GM12878 (cell line): ENCODE results near the gene EIF2B1. TPM values are rescaled to one million over a fixed set of nuclear protein-coding genes. Genes with fewer than 3 reads are reported as not detected.

ENCODE experiments used
- ATAC-seq: fragments of 200-7000 bp; cut with Tn5 transposase; 3 replicates; pipeline ENCODE4 v1.9.1; 2020; ENCODE audit warnings: mild to moderate bottlenecking, moderate library complexity
- BruUV-seq: library from RNA; stranded (reverse); fragments of 400-500 nt; replicated peaks from 2 replicates; lab custom pipeline; 2021; lab: Mats Ljungman, UMichigan
- CTCF ChIA-PET: fragments of 300-600 bp; sonication (Branson Sonifier 250); formaldehyde crosslinking; extraction: SDS; loops from one replicate; lab custom pipeline; 2021; ENCODE audit warnings: inconsistent platforms; lab: Yijun Ruan, JAX
- POLR2A ChIA-PET: fragments of 350-600 bp; formaldehyde crosslinking; extraction: SDS; loops from one replicate; lab custom pipeline; 2021; ENCODE audit warnings: inconsistent platforms; lab: Charles Lee
- RAD21 ChIA-PET: fragments of 300-600 bp; sonication (Branson Sonifier 250); formaldehyde crosslinking; loops from one replicate; lab custom pipeline; 2023; ENCODE audit warnings: antibody characterized with exemption; ENCODE audit not compliant: unreplicated experiment; lab: Charles Lee
- SMC1A ChIA-PET: fragments of 300-600 bp; sonication (Branson Sonifier 250); formaldehyde crosslinking; loops from one replicate; lab custom pipeline; 2023; ENCODE audit not compliant: unreplicated experiment, uncharacterized antibody; lab: Charles Lee
- DNase-seq: peaks from one replicate; pipeline ENCODE4 v3.0.0-alpha.2; 2011; ENCODE audit warnings: low read depth, low spot score
- FAIRE-seq: peaks from 3 replicates; lab custom pipeline; 2011; peaks lifted over from hg19 to GRCh38; lab: Jason Lieb, UNC
- H2AFZ ChIP-seq: 2 replicates; pipeline ENCODE4 v1.6.0; 2011; ENCODE audit warnings: low read depth, low read length, control low read depth; ENCODE audit not compliant: control insufficient read depth
- H3K27ac ChIP-seq: 2 replicates; pipeline ENCODE4 v1.5.1; 2011; ENCODE audit warnings: control low read depth; ENCODE audit not compliant: control insufficient read depth, insufficient read depth
- H3K27me3 ChIP-seq, 2 experiments: replicated peaks in 1 of 2; 2 replicates each; pipeline versions ENCODE4 v1.6.0 to v1.6.1; 2011; ENCODE audit warnings: low read length in 1 of 2; ENCODE audit not compliant: control insufficient read depth in 2 of 2, insufficient read depth in 2 of 2
- H3K36me3 ChIP-seq, 2 experiments: 2 replicates each; pipeline ENCODE4 v1.5.1; 2011; ENCODE audit warnings: low read length in 1 of 2; ENCODE audit not compliant: control insufficient read depth in 2 of 2, insufficient read depth in 2 of 2
- H3K4me1 ChIP-seq: 2 replicates; pipeline ENCODE4 v1.6.1; 2011; ENCODE audit warnings: mild to moderate bottlenecking, low read length, moderate library complexity, mixed read lengths; ENCODE audit not compliant: control insufficient read depth, insufficient read depth
- H3K4me2 ChIP-seq: 2 replicates; pipeline ENCODE4 v1.6.0; 2011; ENCODE audit warnings: control low read depth; ENCODE audit not compliant: control insufficient read depth, insufficient read depth
- H3K4me3 ChIP-seq: fragments of 200-600 bp; sonication (generic); 2 replicates; pipeline ENCODE4 v1.5.1; 2016
- H3K79me2 ChIP-seq: 2 replicates; pipeline ENCODE4 v1.6.0; 2011; ENCODE audit warnings: low read length; ENCODE audit not compliant: control insufficient read depth, insufficient read depth
- H3K9ac ChIP-seq: 2 replicates; pipeline ENCODE4 v1.8.0; 2011; ENCODE audit warnings: low read length, control low read depth, mixed read lengths; ENCODE audit not compliant: control insufficient read depth, insufficient read depth
- H3K9me3 ChIP-seq: replicated peaks from 3 replicates; pipeline ENCODE4 v1.5.1; 2011; ENCODE audit warnings: mild to moderate bottlenecking, low read length; ENCODE audit not compliant: control insufficient read depth, insufficient read depth
- H4K20me1 ChIP-seq: 2 replicates; pipeline ENCODE4 v1.6.0; 2011; ENCODE audit not compliant: control insufficient read depth, insufficient read depth
- POLR2A ChIP-seq: IDR thresholded peaks from 2 replicates; pipeline ENCODE4 v1.6.1; 2011; ENCODE audit warnings: low read depth, mild to moderate bottlenecking, low read length
- POLR2AphosphoS5 ChIP-seq: IDR thresholded peaks from 2 replicates; pipeline ENCODE4 v1.6.1; 2011; ENCODE audit warnings: mild to moderate bottlenecking, low read length, inconsistent platforms
- SP1 ChIP-seq: IDR thresholded peaks from one replicate; pipeline ENCODE4 v1.6.1; 2011; ENCODE audit warnings: low read depth, low read length
- WGBS: methylation state at CpG from one replicate; pipeline ENCODE4 v1.1.6; 2016; ENCODE audit warnings: low lambda C conversion rate; ENCODE audit not compliant: insufficient replicate concordance, insufficient coverage; ENCODE audit errors: missing lambda C conversion rate; 5-methylcytosine and 5-hydroxymethylcytosine counted together
- in situ Hi-C: fragments of 300-500 bp; cut with MboI; formaldehyde crosslinking; loops from 9 replicates; pipeline ENCODE4 v1.14.3; 2018; ENCODE audit warnings: mixed read lengths
- intact Hi-C: fragments of 100-400 bp; cut with micrococcal nuclease; formaldehyde crosslinking; loops from one replicate; pipeline ENCODE4 v1.14.2; 2022; ENCODE audit not compliant: unreplicated experiment
- polyA plus RNA-seq, 11 experiments: library from polyadenylated mRNA; depleted of rRNA in 4 of 11; unstranded in 6 of 11; stranded (reverse) in 5 of 11; fragments of >200 nt; fragmentation: Nextera tagmentation in 4 of 11; fragmentation: Illumina TruSeq in 1 of 11; extraction: Ambion mirVana in 4 of 11; extraction: Trizol in 1 of 11; gene quantifications; 1 replicate in 1 of 11; 2 replicates in 10 of 11; pipeline versions ENCODE4 v1.2.1 to v1.2.3, GENCODE V29; 2011 to 2016; ENCODE audit warnings: inconsistent platforms in 2 of 11, missing spikeins in 2 of 11, low read depth in 1 of 11
- total RNA-seq, 4 experiments: library from RNA; depleted of rRNA in 3 of 4; stranded (reverse); fragments of >200 nt in 3 of 4; fragmentation: Illumina TruSeq in 1 of 4; extraction: Trizol in 1 of 4; gene quantifications; 2 replicates each; pipeline versions ENCODE4 v1.2.1 to v1.2.3, GENCODE V29; 2013 to 2021
- TF ChIP-seq, protein P1 (sequence below): fragments of 450-650 bp; IDR thresholded peaks from 2 replicates; pipeline ENCODE4 v1.6.1; 2017; ENCODE audit warnings: mild to moderate bottlenecking
- TF ChIP-seq, protein P2 (sequence below): fragments of 150-350 bp; IDR thresholded peaks from 2 replicates; pipeline ENCODE4 v1.6.1; 2014; ENCODE audit warnings: mild to moderate bottlenecking, low read depth, low read length

Gene EIF2B1
- total and polyA plus RNA-seq, 10 of the 15 experiments (the other 5 are each of a cell fraction or from before 2014, with no cell fraction given) = 17.6 to 131 (median 49.1) TPM

DNA sequence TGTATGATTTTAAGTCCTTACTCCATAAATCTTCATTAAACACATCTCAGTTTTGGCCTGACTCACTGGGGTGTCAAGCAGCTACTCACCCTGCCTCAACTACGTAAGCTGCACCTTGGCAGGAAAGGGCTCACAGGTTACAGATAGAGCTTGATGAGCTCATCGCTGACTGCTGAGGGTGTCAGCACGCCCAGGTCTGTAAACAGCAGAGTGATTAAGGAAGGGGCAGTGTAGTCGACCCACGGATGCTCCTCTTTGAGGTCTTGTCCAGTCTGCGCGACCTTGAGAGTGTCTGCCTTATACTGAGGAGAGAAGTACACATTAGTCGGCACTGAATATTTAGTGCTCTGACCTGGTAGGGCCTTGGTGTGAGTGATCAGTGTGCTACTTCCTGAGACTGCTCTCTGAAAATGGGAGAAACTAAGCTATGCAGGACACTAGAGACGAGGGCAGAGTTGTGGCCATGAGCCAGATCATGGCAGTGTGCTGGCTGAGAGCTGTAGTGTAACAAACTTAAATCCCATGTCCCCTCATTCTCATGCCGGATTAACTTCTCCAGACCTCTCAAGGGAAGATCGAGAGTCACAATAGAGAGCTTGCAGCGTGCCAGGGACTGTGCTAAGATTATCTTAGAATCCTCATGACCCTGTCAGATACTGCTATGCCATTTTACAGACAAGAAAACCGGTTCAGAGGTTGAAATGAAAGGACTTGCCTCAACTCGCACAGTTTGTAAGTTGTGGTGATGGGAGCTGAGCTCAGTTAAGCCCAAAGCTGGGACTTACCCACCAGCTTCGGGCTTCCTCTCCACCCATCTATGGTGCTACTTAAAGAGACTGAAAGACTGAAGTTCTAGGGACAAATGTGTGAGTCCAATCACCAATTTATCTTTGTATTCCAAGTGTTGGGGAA is 11.6 kb downstream of the EIF2B1 start:
- 87% methylated on average over 15 of the region's 15 CpGs for WGBS
- ChIA-PET CTCF (interaction anchor here (1.0 to 4.6 kb wide), 2 partner anchors 19 to 31 kb away, joined by 3 to 21 read pairs; partner anchors contain the start of gene DDX55), POLR2A (interaction anchor here (1.3 to 1.9 kb wide), 2 partner anchors 10 to 352 kb away, joined by 4 to 5 read pairs; no protein-coding TSS in a partner anchor), RAD21 (interaction anchor here (0.6 to 1.5 kb wide), 2 partner anchors 19 to 82 kb away, joined by 3 to 4 read pairs; no protein-coding TSS in a partner anchor), SMC1A (interaction anchor here (0.7 to 2.1 kb wide), 3 partner anchors 20 to 91 kb away, joined by 3 to 6 read pairs (median 4); partner anchors contain the start of gene DDX55)
- intact Hi-C loops = no loop called here
- ATAC-seq (no peak), FAIRE-seq (no peak), DNase-seq (no peak)
- no TSS peak for BruUV-seq
- peaks cover 13 to 52% of the 10 kb centered on the region in 2 experiments for H3K36me3 ChIP-seq
- H2AFZ ChIP-seq = no peak overlapping the region
- no peak overlapping the region for H3K4me3 ChIP-seq
- H3K27ac ChIP-seq = no peak overlapping the region
- TF ChIP-seq, protein P1, sequence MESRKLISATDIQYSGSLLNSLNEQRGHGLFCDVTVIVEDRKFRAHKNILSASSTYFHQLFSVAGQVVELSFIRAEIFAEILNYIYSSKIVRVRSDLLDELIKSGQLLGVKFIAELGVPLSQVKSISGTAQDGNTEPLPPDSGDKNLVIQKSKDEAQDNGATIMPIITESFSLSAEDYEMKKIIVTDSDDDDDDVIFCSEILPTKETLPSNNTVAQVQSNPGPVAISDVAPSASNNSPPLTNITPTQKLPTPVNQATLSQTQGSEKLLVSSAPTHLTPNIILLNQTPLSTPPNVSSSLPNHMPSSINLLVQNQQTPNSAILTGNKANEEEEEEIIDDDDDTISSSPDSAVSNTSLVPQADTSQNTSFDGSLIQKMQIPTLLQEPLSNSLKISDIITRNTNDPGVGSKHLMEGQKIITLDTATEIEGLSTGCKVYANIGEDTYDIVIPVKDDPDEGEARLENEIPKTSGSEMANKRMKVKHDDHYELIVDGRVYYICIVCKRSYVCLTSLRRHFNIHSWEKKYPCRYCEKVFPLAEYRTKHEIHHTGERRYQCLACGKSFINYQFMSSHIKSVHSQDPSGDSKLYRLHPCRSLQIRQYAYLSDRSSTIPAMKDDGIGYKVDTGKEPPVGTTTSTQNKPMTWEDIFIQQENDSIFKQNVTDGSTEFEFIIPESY = no peak
- TF ChIP-seq POLR2A (peak; percentile 70), POLR2AphosphoS5 (0 out of 2 replicates have a peak, but pooled peaks have one; percentile 56), SP1 (no peak)
- TF ChIP-seq, protein P2, sequence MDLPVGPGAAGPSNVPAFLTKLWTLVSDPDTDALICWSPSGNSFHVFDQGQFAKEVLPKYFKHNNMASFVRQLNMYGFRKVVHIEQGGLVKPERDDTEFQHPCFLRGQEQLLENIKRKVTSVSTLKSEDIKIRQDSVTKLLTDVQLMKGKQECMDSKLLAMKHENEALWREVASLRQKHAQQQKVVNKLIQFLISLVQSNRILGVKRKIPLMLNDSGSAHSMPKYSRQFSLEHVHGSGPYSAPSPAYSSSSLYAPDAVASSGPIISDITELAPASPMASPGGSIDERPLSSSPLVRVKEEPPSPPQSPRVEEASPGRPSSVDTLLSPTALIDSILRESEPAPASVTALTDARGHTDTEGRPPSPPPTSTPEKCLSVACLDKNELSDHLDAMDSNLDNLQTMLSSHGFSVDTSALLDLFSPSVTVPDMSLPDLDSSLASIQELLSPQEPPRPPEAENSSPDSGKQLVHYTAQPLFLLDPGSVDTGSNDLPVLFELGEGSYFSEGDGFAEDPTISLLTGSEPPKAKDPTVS = no peak
- H3K9me3 ChIP-seq = no peaks in the 10 kb centered on the region
- H4K20me1 ChIP-seq = no peaks in the 10 kb centered on the region
- in situ Hi-C loops = no loop called here
- H3K27me3 ChIP-seq = no peaks in the 10 kb centered on the region
- H3K9ac ChIP-seq = no peak overlapping the region
- no peak overlapping the region for H3K4me2 ChIP-seq
- H3K79me2 ChIP-seq = peaks cover 1% of the 10 kb centered on the region; the same call in 1 of the 2 replicates
- no peaks in the 10 kb centered on the region for H3K4me1 ChIP-seq
